ENCODE results near the gene PITPNM3.

GRCh38 chr17:6423931-6424330, 132.4 kb downstream of the PITPNM3 start:
- TF ChIP-seq CTCF (conservative IDR thresholded peaks at IDR 0.05; ENCODE audit: low read length) (no peak), EZH2phosphoT487 (IDR thresholded peaks at IDR 0.05; ENCODE audit: borderline replicate concordance) (no peak)

Measured in Loucy (cell line).